HG02759 (cell line): ENCODE results near the gene TFAM.

ENCODE experiments used
- ATAC-seq: cut with Tn5 transposase; IDR thresholded peaks from one replicate; pipeline ENCODE4 v1.9.1; 2021; ENCODE audit warnings: mild to moderate bottlenecking, moderate library complexity; ENCODE audit not compliant: unreplicated experiment

The TFAM gene

DNA sequence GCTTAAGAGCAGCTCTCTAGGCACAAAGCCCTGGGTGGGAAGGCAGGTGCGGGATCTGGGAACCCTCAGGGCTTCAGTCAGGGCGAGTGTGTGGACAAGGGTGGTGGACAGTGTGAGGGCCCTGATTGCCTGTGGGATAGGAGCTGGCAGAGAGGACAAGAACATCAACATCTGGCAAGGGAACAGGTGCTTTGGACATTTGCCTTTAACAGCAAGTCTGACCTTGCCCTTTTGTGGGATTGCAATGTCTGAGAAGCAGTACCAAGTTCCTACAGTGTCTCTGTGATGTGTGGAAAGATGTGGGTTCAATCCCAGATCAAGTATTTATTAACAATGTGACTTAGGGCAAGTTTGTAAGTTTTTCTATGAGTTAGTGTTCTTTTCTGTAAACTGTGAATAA lies 46.7 kb downstream of the TFAM start:
- no peak for ATAC-seq

DNA sequence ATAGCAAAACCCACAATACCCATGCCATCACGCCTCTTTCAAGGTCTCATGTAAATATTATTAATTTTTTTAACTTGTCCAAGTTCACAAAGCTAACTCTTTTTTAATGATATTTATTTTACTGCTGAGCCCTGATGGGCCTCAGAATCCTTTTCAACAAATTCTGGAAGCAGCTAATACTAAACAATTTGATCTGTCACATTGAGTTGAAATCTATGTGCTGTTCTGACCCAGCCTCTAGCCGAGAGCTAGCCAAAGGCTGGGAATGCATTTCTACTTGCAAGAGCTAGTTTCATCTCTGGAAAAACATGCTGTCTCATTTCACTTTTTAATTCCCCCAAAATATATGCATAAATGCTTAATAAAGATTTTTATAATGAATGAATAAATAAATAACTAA lies 47.9 kb downstream of the TFAM start:
- no peak for ATAC-seq

DNA sequence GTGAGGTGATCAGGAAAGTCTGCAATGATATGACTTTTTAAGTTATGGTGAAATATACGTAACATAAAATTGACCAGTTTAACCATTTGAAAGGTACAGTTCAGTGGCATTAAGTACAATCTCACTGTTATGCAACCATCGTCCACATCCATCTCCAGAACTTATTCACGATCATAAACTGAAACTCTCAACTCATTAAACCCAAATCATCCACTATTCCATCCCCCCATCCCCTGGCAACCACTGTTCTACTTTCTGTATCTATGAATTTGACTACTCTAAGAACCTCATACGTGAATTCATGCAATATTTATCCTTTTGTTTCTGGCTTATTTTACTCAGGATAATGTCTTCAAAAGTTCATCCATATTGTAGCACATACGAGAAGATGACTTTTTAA lies 48.4 kb downstream of the TFAM start:
- ATAC-seq = no peak

DNA sequence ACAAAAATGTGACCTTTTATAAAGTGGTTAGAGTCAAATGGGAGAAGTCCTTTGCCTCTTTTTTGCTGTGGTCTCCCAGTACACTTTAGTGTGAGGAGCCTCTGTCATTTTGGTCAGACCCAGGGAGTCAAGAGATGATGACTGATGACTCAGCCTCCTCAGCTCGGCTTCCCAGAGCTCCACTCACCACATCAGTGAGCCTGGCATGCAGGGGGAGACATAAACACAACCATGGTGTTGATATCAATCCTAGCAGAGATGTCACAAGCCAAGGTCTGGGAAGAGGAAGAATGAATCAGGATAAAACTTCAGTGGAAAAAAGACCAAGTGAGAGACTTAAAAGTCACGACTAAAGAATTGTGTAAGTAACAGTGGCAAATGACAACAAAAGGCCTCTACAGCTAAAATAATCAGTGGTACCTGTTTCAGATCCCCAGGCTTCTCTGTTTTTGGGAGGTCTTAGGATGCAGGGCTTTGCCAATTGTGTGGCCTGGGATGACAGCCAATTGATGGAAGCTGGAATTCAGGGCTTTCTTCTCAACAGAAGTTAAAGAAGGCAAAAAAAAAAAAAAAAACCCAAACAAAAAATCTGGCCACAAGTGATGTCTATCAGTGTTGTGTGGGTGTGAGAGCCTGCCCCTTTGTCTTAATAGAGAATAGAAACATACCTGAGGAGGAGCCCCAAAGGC lies 50.2 kb downstream of the TFAM start:
- ATAC-seq = no peak

DNA sequence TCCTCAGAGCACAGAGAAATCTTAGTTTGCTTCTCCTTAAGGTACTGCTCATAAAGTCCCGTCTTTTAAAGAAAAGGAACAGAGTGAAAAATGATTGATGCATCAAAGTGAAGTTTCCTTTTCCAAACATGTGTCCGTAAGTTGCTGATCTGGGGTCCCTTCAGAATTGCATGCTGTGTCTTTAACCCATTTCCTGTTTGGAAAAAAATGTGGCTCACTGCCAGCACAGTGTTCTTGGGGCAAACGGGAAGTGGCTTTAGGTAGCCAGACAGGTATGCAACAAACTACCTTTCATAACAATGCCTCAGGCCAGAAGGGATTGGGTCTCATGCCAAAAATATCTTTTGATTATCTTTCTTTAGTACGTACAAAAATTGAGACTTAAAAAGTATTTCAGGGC lies 50.9 kb downstream of the TFAM start:
- no peak for ATAC-seq

DNA sequence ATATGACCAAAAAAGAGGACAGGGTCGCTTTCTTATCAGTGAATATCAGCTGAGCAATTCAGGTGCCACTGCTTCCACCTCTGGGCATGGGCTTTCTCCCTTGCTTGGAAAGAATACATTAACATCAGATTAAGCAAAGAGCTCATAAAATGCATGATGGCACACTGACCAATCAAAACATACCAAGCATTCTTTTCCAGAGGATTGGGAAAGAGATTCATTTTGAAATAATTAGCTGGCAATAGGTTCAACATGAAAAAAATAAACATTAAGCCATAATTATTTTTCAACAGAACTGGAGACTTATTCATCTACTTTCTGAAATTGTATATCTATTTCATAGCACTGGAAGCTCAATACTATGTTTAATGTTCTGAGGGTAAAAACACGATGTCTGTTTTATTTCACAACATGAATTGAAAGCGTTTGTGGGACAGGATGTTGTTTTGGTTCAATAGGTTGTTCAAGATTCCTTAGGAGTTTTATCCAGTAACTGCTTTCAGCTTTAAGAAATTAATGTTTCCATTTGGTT lies 53.2 kb downstream of the TFAM start:
- no peak for ATAC-seq

DNA sequence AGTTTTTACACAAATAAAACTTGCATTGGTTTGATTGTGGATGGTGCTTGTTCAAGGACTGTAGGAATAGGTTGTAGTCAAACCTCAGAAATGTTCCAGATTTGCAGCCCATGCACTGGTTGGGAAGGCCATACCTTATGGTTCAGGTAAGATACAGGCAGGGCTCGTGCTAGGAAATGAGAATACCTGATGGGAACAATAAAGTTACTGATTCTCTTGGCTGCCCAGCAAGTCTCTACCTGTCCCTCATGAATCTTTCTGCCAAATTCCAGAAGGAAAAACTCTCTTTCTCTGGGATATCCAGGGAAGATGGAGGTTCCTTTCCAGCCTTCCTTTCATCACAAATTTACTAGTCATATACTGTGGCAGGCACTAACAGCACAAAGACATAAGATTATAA lies 53.8 kb downstream of the TFAM start:
- ATAC-seq = no peak

DNA sequence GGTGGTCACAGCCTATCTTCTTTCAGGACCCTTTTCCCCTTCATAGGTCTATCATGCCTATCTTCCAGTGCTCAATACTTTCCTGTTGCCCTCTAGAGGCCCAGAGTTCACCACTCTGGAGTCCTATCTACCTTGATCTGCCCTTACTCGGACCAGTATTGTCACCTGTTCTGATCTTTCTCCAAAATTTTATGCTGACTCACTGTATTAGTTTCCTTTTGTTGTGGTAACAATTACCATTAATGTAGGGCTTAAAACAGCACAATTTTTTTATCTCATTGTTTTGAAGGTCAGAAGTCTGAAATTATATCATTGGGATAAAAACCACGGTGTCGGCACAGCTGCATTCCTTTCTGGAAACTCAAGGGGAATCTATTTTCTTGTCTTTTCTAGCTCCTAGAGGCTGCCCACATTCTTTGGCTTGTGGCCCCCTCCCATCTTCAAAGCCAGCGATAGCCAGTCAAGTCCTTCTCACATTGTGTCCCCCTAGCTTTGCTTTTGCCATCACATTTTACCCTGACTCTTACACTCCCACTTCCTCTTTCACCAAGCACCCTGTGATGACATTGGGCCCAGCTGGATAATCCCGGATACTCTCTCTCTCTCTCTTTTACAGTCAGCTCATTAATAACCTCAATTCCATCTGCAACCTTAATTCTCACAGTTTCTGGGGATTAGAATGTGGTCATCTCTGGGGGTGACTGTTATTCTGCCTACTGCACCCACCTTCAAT lies 54.6 kb downstream of the TFAM start:
- no peak for ATAC-seq

DNA sequence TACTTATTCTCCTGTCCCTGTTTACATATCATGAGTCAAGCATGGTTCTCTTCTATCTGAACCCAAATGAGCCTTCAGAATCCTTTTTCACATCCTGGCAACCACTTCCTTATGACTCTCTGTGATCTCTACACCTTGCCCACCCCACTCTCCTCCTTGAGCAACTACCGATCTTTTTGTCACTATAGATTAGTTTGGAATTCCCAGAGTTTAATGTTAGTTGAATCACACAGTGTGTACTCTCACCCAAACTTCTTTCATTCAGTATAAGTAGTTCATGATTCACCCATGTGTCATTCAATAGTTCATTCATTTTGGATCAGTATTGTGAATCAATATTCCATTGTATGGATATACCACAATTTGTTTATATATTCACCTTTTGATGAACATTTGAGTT lies 55.3 kb downstream of the TFAM start:
- ATAC-seq = no peak

DNA sequence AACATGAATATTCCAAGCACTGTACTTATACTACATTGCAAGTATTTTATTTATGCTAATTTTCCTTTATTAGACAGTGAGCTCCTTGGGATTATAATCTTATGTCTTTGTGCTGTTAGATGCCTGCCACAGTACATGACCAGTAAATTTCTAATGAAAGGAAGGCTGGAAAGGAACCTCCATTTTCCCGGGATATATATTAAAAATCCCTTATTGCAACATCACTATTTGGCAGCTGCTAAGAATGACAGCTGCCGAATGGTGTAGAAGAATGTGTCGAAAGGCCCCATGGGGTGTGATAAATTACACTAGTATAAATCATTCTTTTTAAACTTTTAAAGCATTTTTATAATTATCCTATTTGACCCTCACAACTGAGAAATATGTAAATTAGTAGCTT lies 59.1 kb downstream of the TFAM start:
- no peak for ATAC-seq

DNA sequence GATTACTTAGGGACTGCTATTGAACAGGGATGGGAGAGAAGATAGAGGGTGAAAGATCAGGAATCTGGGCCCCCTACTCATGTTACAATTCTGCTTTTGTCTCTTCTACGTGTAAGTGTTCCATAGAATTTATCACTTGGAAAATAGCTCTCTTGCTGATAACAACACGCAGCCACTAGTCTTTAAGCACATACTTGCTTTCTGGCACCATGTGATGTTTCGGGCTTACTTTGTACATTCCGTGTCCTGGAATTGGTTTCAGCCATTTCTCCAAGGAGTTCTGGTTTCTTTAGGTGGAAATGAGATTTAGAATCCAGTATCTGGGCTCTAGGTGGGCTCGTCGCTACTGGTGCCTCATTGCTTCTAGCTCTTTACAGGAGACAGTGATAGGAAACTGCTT lies 59.7 kb downstream of the TFAM start:
- no peak for ATAC-seq

DNA sequence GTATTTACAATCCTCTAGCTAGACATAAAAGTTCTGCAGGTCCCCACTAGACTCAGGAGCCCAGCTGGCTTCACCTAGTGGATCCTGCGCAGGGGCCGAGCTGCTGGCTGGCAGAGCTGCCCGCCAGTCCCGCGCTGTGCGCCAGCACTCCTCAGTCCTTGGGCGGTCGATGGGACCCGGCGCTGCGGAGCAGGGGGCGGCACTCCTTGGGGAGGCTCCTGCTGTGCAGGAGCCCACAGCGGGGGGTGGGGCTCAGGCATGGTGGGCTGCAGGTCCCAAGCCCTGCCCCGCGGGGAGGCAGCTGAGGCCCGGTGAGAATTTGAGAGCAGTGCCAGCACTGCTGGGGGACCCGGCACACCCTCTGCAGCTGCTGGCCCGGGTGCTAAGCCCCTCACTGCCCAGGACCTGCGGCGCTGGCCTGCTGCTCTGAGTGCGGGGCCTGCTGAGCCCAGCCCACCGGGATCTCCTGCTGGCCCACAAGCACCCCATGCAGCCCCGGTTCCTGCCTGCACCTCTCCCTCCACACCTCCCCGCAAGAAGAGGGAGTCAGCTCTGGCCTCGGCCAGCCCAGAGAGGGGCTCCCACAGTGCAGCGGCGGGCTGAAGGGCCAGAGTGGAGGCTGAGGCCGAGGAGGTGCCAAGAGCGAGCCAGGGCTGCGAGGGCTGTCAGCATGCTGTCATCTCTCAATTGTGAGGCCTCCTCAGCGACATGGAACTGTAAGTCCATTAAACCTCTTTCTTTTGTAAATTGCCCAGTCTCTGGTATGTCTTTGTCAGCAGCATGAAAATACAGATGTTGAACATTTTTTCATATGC lies 63.1 kb downstream of the TFAM start:
- ATAC-seq = no peak
